HepG2 (cell line): ENCODE data around the gene ITPR1. TPM values are rescaled to one million over a fixed set of nuclear protein-coding genes. Genes with fewer than 3 reads are reported as not detected.

Experiments used
- CEBPB ChIP-seq: IDR thresholded peaks from 2 replicates; pipeline ENCODE4 v1.6.1; 2011; ENCODE audit warnings: low read depth, low read length, improper control_type of control experiment, borderline replicate concordance
- DNMT3B ChIP-seq: conservative IDR thresholded peaks from 2 replicates; pipeline ENCODE4 v1.6.1; 2016; ENCODE audit warnings: missing biosample characterization, control low read depth
- DPF2 ChIP-seq: sonication (generic); formaldehyde crosslinking; IDR thresholded peaks from 2 replicates; pipeline ENCODE4 v1.4.0; 2020; ENCODE audit warnings: mild to moderate bottlenecking, low read depth, missing genetic modification reagents, borderline replicate concordance
- NFE2L2 ChIP-seq: fragments of 150-350 bp; IDR thresholded peaks from 2 replicates; pipeline ENCODE4 v1.6.1; 2014; ENCODE audit warnings: low read length
- RBM22 ChIP-seq: fragments of 200-400 bp; formaldehyde crosslinking; optimal IDR thresholded peaks from 2 replicates; pipeline ENCODE3; 2017; ENCODE audit warnings: mild to moderate bottlenecking, low read length, moderate library complexity
- RXRB ChIP-seq: IDR thresholded peaks from 2 replicates; pipeline ENCODE4 v1.6.1; 2016; ENCODE audit warnings: borderline replicate concordance, missing genetic modification reagents, missing compliant biosample characterization
- SIX1 ChIP-seq: sonication (generic); formaldehyde crosslinking; IDR thresholded peaks from 2 replicates; pipeline ENCODE4 v1.4.0; 2020; ENCODE audit warnings: missing genetic modification reagents, borderline replicate concordance
- TARDBP ChIP-seq: sonication (generic); formaldehyde crosslinking; IDR thresholded peaks from 2 replicates; pipeline ENCODE4 v1.8.0; 2022; ENCODE audit warnings: mild to moderate bottlenecking, missing genetic modification reagents
- TGIF2 ChIP-seq: IDR thresholded peaks from 2 replicates; pipeline ENCODE4 v1.6.1; 2016; ENCODE audit warnings: control low read depth, missing compliant biosample characterization
- YY1 ChIP-seq: IDR thresholded peaks from 2 replicates; pipeline ENCODE4 v1.6.1; 2011; ENCODE audit warnings: low read length, low read depth, moderate library complexity, mild to moderate bottlenecking; ENCODE audit not compliant: insufficient read depth, insufficient replicate concordance
- ZNF205 ChIP-seq: IDR thresholded peaks from 2 replicates; pipeline ENCODE4 v1.6.1; 2018; ENCODE audit warnings: missing biosample characterization, missing genetic modification reagents
- ZNF225 ChIP-seq: sonication (generic); formaldehyde crosslinking; IDR thresholded peaks from 2 replicates; pipeline ENCODE4 v1.4.0; 2020; ENCODE audit warnings: mild to moderate bottlenecking, missing genetic modification reagents
- ZNF432 ChIP-seq: sonication (generic); formaldehyde crosslinking; IDR thresholded peaks from 2 replicates; pipeline ENCODE4 v1.5.0; 2020; ENCODE audit warnings: missing genetic modification reagents, mild to moderate bottlenecking, borderline replicate concordance
- ZNF878 ChIP-seq: sonication (generic); formaldehyde crosslinking; IDR thresholded peaks from 2 replicates; pipeline ENCODE4 v1.8.1; 2023; ENCODE audit warnings: mild to moderate bottlenecking, missing genetic modification reagents, moderate library complexity
- ZNF879 ChIP-seq: sonication (generic); formaldehyde crosslinking; IDR thresholded peaks from 2 replicates; pipeline ENCODE4 v1.8.1; 2023; ENCODE audit warnings: missing genetic modification reagents
- polyA plus RNA-seq, 8 experiments: library from polyadenylated mRNA; depleted of rRNA in 3 of 8; stranded (reverse) in 7 of 8; unstranded in 1 of 8; fragments of >200 nt; fragmentation: Illumina TruSeq in 4 of 8; extraction: Trizol in 4 of 8; gene quantifications; 2 replicates each; pipeline versions ENCODE4 v1.2.1 to v1.2.3, GENCODE V29; 2011 to 2016; ENCODE audit warnings: low read depth in 4 of 8, missing spikeins in 1 of 8, mixed read lengths in 1 of 8; ENCODE audit not compliant: insufficient read depth in 1 of 8
- total RNA-seq, 5 experiments: library from RNA; depleted of rRNA; stranded (reverse); fragments of >200 nt; fragmentation: Illumina TruSeq; extraction: Trizol; gene quantifications; 2 replicates each; pipeline ENCODE4 v1.2.3, GENCODE V29; 2016; ENCODE audit warnings: low read depth in 1 of 5
- TF ChIP-seq, protein P1 (sequence below): sonication (generic); formaldehyde crosslinking; IDR thresholded peaks from 2 replicates; pipeline ENCODE4 v1.5.1; 2020; ENCODE audit warnings: mild to moderate bottlenecking, moderate library complexity, missing genetic modification reagents
- TF ChIP-seq, protein P2 (sequence below): IDR thresholded peaks from 2 replicates; pipeline ENCODE4 v1.4.0; 2020; ENCODE audit warnings: mild to moderate bottlenecking, missing genetic modification reagents

The ITPR1 gene
- total and polyA plus RNA-seq, 2 of the 13 experiments (the other 11 are each of a cell fraction or from before 2014, with no cell fraction given), result 10.0 to 11.4 TPM

DNA sequence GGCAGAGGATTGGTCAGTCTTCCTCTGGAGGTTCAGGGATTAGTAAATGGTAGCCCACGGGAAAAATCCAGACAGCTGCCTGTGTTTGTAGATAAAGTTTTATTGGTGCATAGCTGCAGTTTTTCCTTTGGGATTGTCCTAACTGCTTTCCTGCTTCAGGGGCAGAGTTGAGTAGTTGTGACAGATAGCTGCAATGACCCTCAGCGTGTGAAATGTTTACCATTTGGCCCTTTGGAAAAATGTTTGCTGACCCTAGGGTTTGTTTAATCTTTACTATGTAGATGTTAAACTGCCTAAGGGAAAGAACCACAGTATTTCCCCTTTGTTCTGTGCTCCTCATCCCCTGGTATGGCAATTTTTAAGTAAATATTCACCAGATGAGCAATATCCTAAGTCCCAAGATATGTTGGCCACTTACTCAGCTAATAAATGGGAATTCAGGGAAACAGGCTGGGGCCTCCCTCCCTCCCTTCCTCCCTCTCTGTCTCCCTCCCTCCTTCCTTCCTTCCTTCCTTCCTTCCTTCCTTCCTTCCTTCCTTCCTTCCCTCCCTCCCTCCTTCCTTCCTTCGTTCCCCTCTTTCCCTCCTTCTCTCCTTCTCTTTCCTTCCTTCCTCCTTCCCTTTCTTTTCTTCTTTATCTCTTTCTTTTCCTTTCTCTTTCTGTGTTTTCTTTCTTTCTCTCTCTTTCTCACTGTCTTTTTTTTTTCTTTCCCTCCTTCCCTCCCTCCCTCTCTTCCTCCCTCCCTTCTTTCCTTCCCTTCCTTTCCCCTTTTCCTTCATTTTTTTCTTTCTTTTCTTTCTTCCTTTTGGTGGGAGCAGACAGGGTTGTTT is 251.5 kb downstream of the ITPR1 start (continued):
- TF ChIP-seq, protein P1, sequence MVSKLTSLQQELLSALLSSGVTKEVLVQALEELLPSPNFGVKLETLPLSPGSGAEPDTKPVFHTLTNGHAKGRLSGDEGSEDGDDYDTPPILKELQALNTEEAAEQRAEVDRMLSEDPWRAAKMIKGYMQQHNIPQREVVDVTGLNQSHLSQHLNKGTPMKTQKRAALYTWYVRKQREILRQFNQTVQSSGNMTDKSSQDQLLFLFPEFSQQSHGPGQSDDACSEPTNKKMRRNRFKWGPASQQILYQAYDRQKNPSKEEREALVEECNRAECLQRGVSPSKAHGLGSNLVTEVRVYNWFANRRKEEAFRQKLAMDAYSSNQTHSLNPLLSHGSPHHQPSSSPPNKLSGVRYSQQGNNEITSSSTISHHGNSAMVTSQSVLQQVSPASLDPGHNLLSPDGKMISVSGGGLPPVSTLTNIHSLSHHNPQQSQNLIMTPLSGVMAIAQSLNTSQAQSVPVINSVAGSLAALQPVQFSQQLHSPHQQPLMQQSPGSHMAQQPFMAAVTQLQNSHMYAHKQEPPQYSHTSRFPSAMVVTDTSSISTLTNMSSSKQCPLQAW (CRISPR knock-in tag), result peak; percentile 88
- TF ChIP-seq, protein P2, sequence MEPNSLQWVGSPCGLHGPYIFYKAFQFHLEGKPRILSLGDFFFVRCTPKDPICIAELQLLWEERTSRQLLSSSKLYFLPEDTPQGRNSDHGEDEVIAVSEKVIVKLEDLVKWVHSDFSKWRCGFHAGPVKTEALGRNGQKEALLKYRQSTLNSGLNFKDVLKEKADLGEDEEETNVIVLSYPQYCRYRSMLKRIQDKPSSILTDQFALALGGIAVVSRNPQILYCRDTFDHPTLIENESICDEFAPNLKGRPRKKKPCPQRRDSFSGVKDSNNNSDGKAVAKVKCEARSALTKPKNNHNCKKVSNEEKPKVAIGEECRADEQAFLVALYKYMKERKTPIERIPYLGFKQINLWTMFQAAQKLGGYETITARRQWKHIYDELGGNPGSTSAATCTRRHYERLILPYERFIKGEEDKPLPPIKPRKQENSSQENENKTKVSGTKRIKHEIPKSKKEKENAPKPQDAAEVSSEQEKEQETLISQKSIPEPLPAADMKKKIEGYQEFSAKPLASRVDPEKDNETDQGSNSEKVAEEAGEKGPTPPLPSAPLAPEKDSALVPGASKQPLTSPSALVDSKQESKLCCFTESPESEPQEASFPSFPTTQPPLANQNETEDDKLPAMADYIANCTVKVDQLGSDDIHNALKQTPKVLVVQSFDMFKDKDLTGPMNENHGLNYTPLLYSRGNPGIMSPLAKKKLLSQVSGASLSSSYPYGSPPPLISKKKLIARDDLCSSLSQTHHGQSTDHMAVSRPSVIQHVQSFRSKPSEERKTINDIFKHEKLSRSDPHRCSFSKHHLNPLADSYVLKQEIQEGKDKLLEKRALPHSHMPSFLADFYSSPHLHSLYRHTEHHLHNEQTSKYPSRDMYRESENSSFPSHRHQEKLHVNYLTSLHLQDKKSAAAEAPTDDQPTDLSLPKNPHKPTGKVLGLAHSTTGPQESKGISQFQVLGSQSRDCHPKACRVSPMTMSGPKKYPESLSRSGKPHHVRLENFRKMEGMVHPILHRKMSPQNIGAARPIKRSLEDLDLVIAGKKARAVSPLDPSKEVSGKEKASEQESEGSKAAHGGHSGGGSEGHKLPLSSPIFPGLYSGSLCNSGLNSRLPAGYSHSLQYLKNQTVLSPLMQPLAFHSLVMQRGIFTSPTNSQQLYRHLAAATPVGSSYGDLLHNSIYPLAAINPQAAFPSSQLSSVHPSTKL, result peak; percentile 95
- peak; percentile 57; the same call in 1 of the 2 replicates for TF ChIP-seq TGIF2 (CRISPR knock-in tag)
- no peak for TF ChIP-seq ZNF879 (CRISPR knock-in tag)
- TF ChIP-seq ZNF878, result peak; percentile 86
- TF ChIP-seq NFE2L2, result no peak
- peak; percentile 56; the same call in 1 of the 2 replicates for TF ChIP-seq DPF2 (CRISPR knock-in tag)
- TF ChIP-seq ZNF225, result no peak
- TF ChIP-seq SIX1 (CRISPR knock-in tag), result peak; percentile 30; the same call in 1 of the 2 replicates
- no peak for TF ChIP-seq RBM22
- no peak for TF ChIP-seq ZNF432 (CRISPR knock-in tag)
- TF ChIP-seq TARDBP, result peak; percentile 65; the same call in 1 of the 2 replicates
- TF ChIP-seq DNMT3B (CRISPR knock-in tag), result no peak
- peak; percentile 84 for TF ChIP-seq RXRB
- 0 out of 2 replicates have a peak, but pooled peaks have one; percentile 25 for TF ChIP-seq ZNF205 (CRISPR knock-in tag)
- peak; percentile 68; the same call in 1 of the 2 replicates for TF ChIP-seq CEBPB
- no peak for TF ChIP-seq YY1
